ENCODE measurements around the gene ANKH.

The ANKH gene

DNA sequence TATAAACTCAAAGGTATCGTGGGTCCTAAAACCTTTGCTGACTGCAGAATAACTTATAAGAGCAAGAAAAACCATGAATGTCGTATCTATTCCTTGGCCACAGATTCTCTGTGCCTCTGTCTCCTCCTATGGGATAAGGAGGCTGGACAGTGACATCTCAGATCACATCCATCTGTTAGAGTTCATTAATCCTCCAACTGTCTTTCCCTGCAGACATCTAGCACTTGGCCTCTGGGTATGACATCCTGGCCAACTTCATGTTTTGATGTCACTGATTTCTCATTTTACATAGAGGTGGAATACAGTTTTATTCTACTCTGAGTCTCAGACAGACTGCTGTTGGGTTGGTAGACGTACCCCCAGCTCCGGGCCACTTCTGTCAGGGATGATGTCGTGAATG is 120.9 kb downstream of the ANKH start:
- Histone ChIP-seq H3K4me1 (peaks cover 0 to 17% (median 2%) of the 10 kb centered on the region in 4 donors), H3K4me3 (no peak overlapping the region), H3K36me3 (peaks cover 31 to 75% (median 59%) of the 10 kb centered on the region in 3 donors), H3K27ac (no peak overlapping the region), H3K27me3 (no peaks in the 10 kb centered on the region), H3K9me3 (no peaks in the 10 kb centered on the region)
- TF ChIP-seq CTCF (IDR thresholded peaks at IDR 0.05) = no peak
- no peak for DNase-seq
- intact Hi-C loops (cut with DNase I; ENCODE audit: low total_unique reads) = no loop called here

- no peak for TF ChIP-seq CTCF (IDR thresholded peaks at IDR 0.05)
- Histone ChIP-seq H3K4me1 (peaks cover 0 to 16% (median 4%) of the 10 kb centered on the region in 4 donors), H3K27me3 (no peaks in the 10 kb centered on the region), H3K9me3 (no peaks in the 10 kb centered on the region), H3K36me3 (peaks cover 41 to 75% (median 61%) of the 10 kb centered on the region in 3 donors), H3K4me3 (no peak overlapping the region), H3K27ac (peak overlapping the region in 1 of 2 donors; percentile 37)
- DNase-seq = no peak
- intact Hi-C loops (cut with DNase I; ENCODE audit: low total_unique reads) = no loop called here
Observed at GRCh38 chr5:14749579-14750101, 121.9 kb downstream of the ANKH start.

- Histone ChIP-seq H3K4me1 (peaks cover 0 to 22% (median 3%) of the 10 kb centered on the region in 4 donors), H3K9me3 (no peaks in the 10 kb centered on the region), H3K4me3 (no peak overlapping the region), H3K36me3 (peaks cover 41 to 81% (median 61%) of the 10 kb centered on the region in 3 donors), H3K27ac (peak overlapping the region; percentile 3 to 47), H3K27me3 (no peaks in the 10 kb centered on the region)
- TF ChIP-seq CTCF (IDR thresholded peaks at IDR 0.05) = no peak
- intact Hi-C loops (cut with DNase I; ENCODE audit: low total_unique reads) = no loop called here
- DNase-seq = peak; percentile 54 to 86
Observed at GRCh38 chr5:14748180-14748900, 123.2 kb downstream of the ANKH start.

GRCh38 chr5:14745753-14746152 is 125.8 kb downstream of the ANKH start:
- TF ChIP-seq CTCF (IDR thresholded peaks at IDR 0.05) = no peak
- Histone ChIP-seq H3K4me3 (no peak overlapping the region), H3K4me1 (peaks cover 0 to 26% (median 3%) of the 10 kb centered on the region in 4 donors), H3K27ac (no peak overlapping the region), H3K9me3 (no peaks in the 10 kb centered on the region), H3K27me3 (no peaks in the 10 kb centered on the region), H3K36me3 (peaks cover 48 to 87% (median 60%) of the 10 kb centered on the region in 3 donors)
- intact Hi-C loops (cut with DNase I; ENCODE audit: low total_unique reads) = no loop called here
- DNase-seq = no peak

- no peaks in the 10 kb centered on the region for H3K9me3 ChIP-seq
- H3K27ac ChIP-seq = peak overlapping the region in 1 of 2 donors; percentile 34
- intact Hi-C loops (cut with DNase I; ENCODE audit: low total_unique reads) = no loop called here
- H3K4me1 ChIP-seq = peaks cover 0 to 32% (median 3%) of the 10 kb centered on the region in 4 donors
- no peak for DNase-seq
- no peak overlapping the region for H3K4me3 ChIP-seq
- TF ChIP-seq CTCF (IDR thresholded peaks at IDR 0.05) = no peak
- peaks cover 42 to 87% (median 60%) of the 10 kb centered on the region in 3 donors for H3K36me3 ChIP-seq
- H3K27me3 ChIP-seq = no peaks in the 10 kb centered on the region
Observed at GRCh38 chr5:14745188-14745563, 126.4 kb downstream of the ANKH start.
